AG04450 (cell line): ENCODE measurements around the gene WWOX. TPM values are rescaled to one million over a fixed set of nuclear protein-coding genes. Genes with fewer than 3 reads are reported as not detected.

Experiments used
- CTCF ChIA-PET: fragments of 300-600, 350-600 bp; formaldehyde crosslinking; extraction: SDS; loops from one replicate; lab custom pipeline; 2022; ENCODE audit warnings: antibody characterized with exemption, inconsistent platforms; lab: Charles Lee
- POLR2A ChIA-PET: fragments of 350-600 bp; formaldehyde crosslinking; extraction: SDS; loops from one replicate; lab custom pipeline; 2021; ENCODE audit warnings: antibody characterized with exemption, inconsistent platforms; lab: Yijun Ruan, JAX
- DNase-seq: peaks from one replicate; pipeline ENCODE4 v3.0.0-alpha.2; 2011; ENCODE audit warnings: low read depth, low spot score
- H3K27ac ChIP-seq: one replicate; pipeline ENCODE4 v1.5.1; 2012; ENCODE audit warnings: low read depth, low read length, control low read depth
- H3K27me3 ChIP-seq: one replicate; pipeline ENCODE4 v1.6.0; 2012; ENCODE audit warnings: low read length; ENCODE audit not compliant: control insufficient read depth, insufficient read depth
- H3K4me3 ChIP-seq: 2 replicates; pipeline ENCODE4 v1.5.1; 2011; ENCODE audit warnings: mild to moderate bottlenecking, low read depth, low read length, control low read depth
- H3K9me3 ChIP-seq: 2 replicates; pipeline ENCODE4 v1.5.1; 2012; ENCODE audit warnings: low read length; ENCODE audit not compliant: control insufficient read depth, insufficient read depth
- CTCF ChIP-seq: IDR thresholded peaks from 2 replicates; pipeline ENCODE4 v1.5.1; 2011; ENCODE audit warnings: low read depth, low read length, control low read depth, inconsistent platforms
- polyA plus RNA-seq: library from polyadenylated mRNA; depleted of rRNA; stranded (reverse); fragments of >200 nt; gene quantifications from 2 replicates; pipeline ENCODE4 v1.2.3, GENCODE V29; 2011

The WWOX gene
- polyA plus RNA-seq, 1 experiment: 2.1 TPM

- H3K27me3 ChIP-seq: no peaks in the 10 kb centered on the region
- CTCF ChIA-PET: no interaction called here
- H3K9me3 ChIP-seq: peaks cover 16% of the 10 kb centered on the region
- no peak overlapping the region for H3K27ac ChIP-seq
- no peak for DNase-seq
- no peak for TF ChIP-seq CTCF
- H3K4me3 ChIP-seq: no peak overlapping the region
- POLR2A ChIA-PET: no interaction called here
Observed at GRCh38 chr16:78577630-78578029, 478.2 kb downstream of the WWOX start.

GRCh38 chr16:78579020-78579419 lies 479.6 kb downstream of the WWOX start:
- ChIA-PET CTCF (no interaction called here), POLR2A (no interaction called here)
- no peak for DNase-seq
- Histone ChIP-seq H3K9me3 (peaks cover 17% of the 10 kb centered on the region), H3K4me3 (no peak overlapping the region), H3K27ac (no peak overlapping the region), H3K27me3 (no peaks in the 10 kb centered on the region)
- no peak for TF ChIP-seq CTCF

- Histone ChIP-seq H3K27me3 (no peaks in the 10 kb centered on the region), H3K27ac (no peak overlapping the region), H3K4me3 (no peak overlapping the region), H3K9me3 (peaks cover 38% of the 10 kb centered on the region)
- no peak for TF ChIP-seq CTCF
- ChIA-PET POLR2A (no interaction called here), CTCF (no interaction called here)
- no peak for DNase-seq
Observed at GRCh38 chr16:78583441-78583840, 484.0 kb downstream of the WWOX start.

GRCh38 chr16:78584213-78584860 lies 484.9 kb downstream of the WWOX start:
- CTCF ChIA-PET: no interaction called here
- no peak overlapping the region for H3K27ac ChIP-seq
- no peaks in the 10 kb centered on the region for H3K27me3 ChIP-seq
- no peak overlapping the region for H3K4me3 ChIP-seq
- DNase-seq: no peak
- no peak for TF ChIP-seq CTCF
- POLR2A ChIA-PET: no interaction called here
- peaks cover 37% of the 10 kb centered on the region; the same call in 1 of the 2 replicates for H3K9me3 ChIP-seq

GRCh38 chr16:78584991-78585390 lies 485.5 kb downstream of the WWOX start:
- DNase-seq: no peak
- ChIA-PET CTCF (no interaction called here), POLR2A (no interaction called here)
- H3K4me3 ChIP-seq: no peak overlapping the region
- no peak for TF ChIP-seq CTCF
- H3K9me3 ChIP-seq: peaks cover 34% of the 10 kb centered on the region; the same call in 1 of the 2 replicates
- H3K27me3 ChIP-seq: no peaks in the 10 kb centered on the region
- H3K27ac ChIP-seq: no peak overlapping the region
